HepG2 (cell line): ENCODE data around the gene MSI2. TPM values are rescaled to one million over a fixed set of nuclear protein-coding genes. Genes with fewer than 3 reads are reported as not detected.

Experiments
- ATF7 ChIP-seq, 2 experiments: fragments of 450-650 bp in 1 of 2; sonication (generic) in 1 of 2; formaldehyde crosslinking in 1 of 2; IDR thresholded peaks; 2 replicates each; pipeline versions ENCODE4 v1.4.0 to v1.6.1; 2016 to 2020; ENCODE audit warnings: antibody characterized with exemption in 1 of 2, mild to moderate bottlenecking in 1 of 2, missing genetic modification reagents in 1 of 2
- CBFB ChIP-seq: sonication (generic); formaldehyde crosslinking; IDR thresholded peaks from 2 replicates; pipeline ENCODE4 v1.4.0; 2020; ENCODE audit warnings: missing genetic modification reagents
- FOXO1 ChIP-seq: sonication (generic); formaldehyde crosslinking; IDR thresholded peaks from 2 replicates; pipeline ENCODE4 v1.4.0; 2020; ENCODE audit warnings: missing genetic modification reagents
- FOXP1 ChIP-seq, 2 experiments: fragments of 450-650 bp in 1 of 2; IDR thresholded peaks; 2 replicates each; pipeline ENCODE4 v1.6.1; 2017 to 2018; ENCODE audit warnings: antibody characterized with exemption in 1 of 2
- HDAC1 ChIP-seq: sonication (generic); formaldehyde crosslinking; IDR thresholded peaks from 2 replicates; pipeline ENCODE4 v1.5.1; 2020; ENCODE audit warnings: mild to moderate bottlenecking, missing genetic modification reagents
- IKZF4 ChIP-seq: sonication (generic); formaldehyde crosslinking; IDR thresholded peaks from 2 replicates; pipeline ENCODE4 v1.5.1; 2020; ENCODE audit warnings: borderline replicate concordance, mild to moderate bottlenecking, low read depth, missing genetic modification reagents; ENCODE audit errors: not compliant biosample characterization
- KDM5B ChIP-seq: sonication (generic); formaldehyde crosslinking; IDR thresholded peaks from 2 replicates; pipeline ENCODE4 v1.4.0; 2020; ENCODE audit warnings: missing genetic modification reagents, mild to moderate bottlenecking, borderline replicate concordance
- NFE2L1 ChIP-seq: sonication (generic); formaldehyde crosslinking; IDR thresholded peaks from 2 replicates; pipeline ENCODE4 v1.4.0; 2020; ENCODE audit warnings: missing genetic modification reagents, mild to moderate bottlenecking, borderline replicate concordance
- NR3C1 ChIP-seq: sonication (generic); formaldehyde crosslinking; IDR thresholded peaks from 2 replicates; pipeline ENCODE4 v1.4.0; 2020; ENCODE audit warnings: missing genetic modification reagents
- RAD51 ChIP-seq: fragments of 450-650 bp; IDR thresholded peaks from 2 replicates; pipeline ENCODE4 v1.6.1; 2016; ENCODE audit warnings: borderline replicate concordance
- ZFP62 ChIP-seq: sonication (generic); formaldehyde crosslinking; IDR thresholded peaks from 2 replicates; pipeline ENCODE4 v1.4.0; 2020; ENCODE audit warnings: missing genetic modification reagents
- ZHX1 ChIP-seq: sonication (generic); formaldehyde crosslinking; IDR thresholded peaks from 2 replicates; pipeline ENCODE4 v1.8.1; 2022; ENCODE audit warnings: low read depth, mild to moderate bottlenecking, missing genetic modification reagents
- ZKSCAN1 ChIP-seq: fragments of 150-350 bp; IDR thresholded peaks from 2 replicates; pipeline ENCODE4 v1.6.1; 2014; ENCODE audit warnings: low read length
- ZNF20 ChIP-seq: sonication (generic); formaldehyde crosslinking; IDR thresholded peaks from 2 replicates; pipeline ENCODE4 v1.4.0; 2020; ENCODE audit warnings: mild to moderate bottlenecking, moderate library complexity, missing genetic modification reagents
- ZNF282 ChIP-seq: fragments of 450-650 bp; IDR thresholded peaks from 2 replicates; pipeline ENCODE4 v1.6.1; 2018; ENCODE audit not compliant: partially characterized antibody
- ZNF296 ChIP-seq: sonication (generic); formaldehyde crosslinking; conservative IDR thresholded peaks from 2 replicates; pipeline ENCODE4 v1.5.0; 2020; ENCODE audit warnings: mild to moderate bottlenecking, missing genetic modification reagents
- ZNF451 ChIP-seq: sonication (generic); formaldehyde crosslinking; IDR thresholded peaks from 2 replicates; pipeline ENCODE4 v1.5.0; 2020; ENCODE audit warnings: mild to moderate bottlenecking, missing genetic modification reagents
- ZNF503 ChIP-seq: sonication (generic); formaldehyde crosslinking; IDR thresholded peaks from 2 replicates; pipeline ENCODE4 v1.4.0; 2020; ENCODE audit warnings: missing genetic modification reagents
- ZNF615 ChIP-seq: sonication (generic); formaldehyde crosslinking; IDR thresholded peaks from 2 replicates; pipeline ENCODE4 v1.5.0; 2020; ENCODE audit warnings: mild to moderate bottlenecking, missing genetic modification reagents, borderline replicate concordance
- ZNF660 ChIP-seq: sonication (generic); formaldehyde crosslinking; IDR thresholded peaks from 2 replicates; pipeline ENCODE4 v1.5.1; 2020; ENCODE audit warnings: mild to moderate bottlenecking, low read depth, missing genetic modification reagents, borderline replicate concordance
- ZNF790 ChIP-seq: sonication (generic); formaldehyde crosslinking; IDR thresholded peaks from 2 replicates; pipeline ENCODE4 v1.8.0; 2022; ENCODE audit warnings: missing genetic modification reagents, mild to moderate bottlenecking, borderline replicate concordance
- polyA plus RNA-seq, 8 experiments: library from polyadenylated mRNA; depleted of rRNA in 3 of 8; stranded (reverse) in 7 of 8; unstranded in 1 of 8; fragments of >200 nt; fragmentation: Illumina TruSeq in 4 of 8; extraction: Trizol in 4 of 8; gene quantifications; 2 replicates each; pipeline versions ENCODE4 v1.2.1 to v1.2.3, GENCODE V29; 2011 to 2016; ENCODE audit warnings: low read depth in 4 of 8, missing spikeins in 1 of 8, mixed read lengths in 1 of 8; ENCODE audit not compliant: insufficient read depth in 1 of 8
- total RNA-seq, 5 experiments: library from RNA; depleted of rRNA; stranded (reverse); fragments of >200 nt; fragmentation: Illumina TruSeq; extraction: Trizol; gene quantifications; 2 replicates each; pipeline ENCODE4 v1.2.3, GENCODE V29; 2016; ENCODE audit warnings: low read depth in 1 of 5
- TF ChIP-seq, protein P1 (sequence below): sonication (generic); formaldehyde crosslinking; IDR thresholded peaks from 2 replicates; pipeline ENCODE4 v1.4.0; 2020; ENCODE audit warnings: missing genetic modification reagents
- TF ChIP-seq, protein P2 (sequence below): sonication (generic); formaldehyde crosslinking; IDR thresholded peaks from 2 replicates; pipeline ENCODE4 v1.4.0; 2020; ENCODE audit warnings: mild to moderate bottlenecking, missing genetic modification reagents

MSI2 gene
- total and polyA plus RNA-seq, 2 of the 13 experiments (the other 11 are each of a cell fraction or from before 2014, with no cell fraction given): 77.5 to 78.4 TPM

DNA sequence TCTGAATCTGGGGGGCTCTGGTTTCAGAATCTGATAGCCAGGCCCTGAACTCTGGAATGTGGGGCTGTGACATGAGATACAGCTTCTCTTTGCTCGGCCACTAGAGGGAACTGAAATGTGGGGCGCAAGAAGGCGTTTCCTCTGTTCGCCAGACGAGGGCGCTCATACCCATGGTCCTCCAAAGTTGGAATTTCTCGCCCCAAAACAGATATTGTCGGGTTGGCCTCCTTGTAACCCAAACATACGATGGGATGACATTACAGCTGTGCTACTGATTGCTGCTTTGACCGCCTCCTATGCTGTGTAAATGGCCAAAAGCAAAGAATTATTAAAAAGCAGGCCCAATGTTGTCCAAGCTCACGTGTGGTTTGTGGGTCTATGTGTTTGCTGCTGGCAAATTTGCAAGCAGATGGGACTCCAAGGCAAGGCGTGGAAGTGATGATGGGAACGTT, 13.1 kb upstream of the MSI2 start (continued):
- TF ChIP-seq ZNF790 (CRISPR knock-in tag): no peak
- TF ChIP-seq HDAC1 (CRISPR knock-in tag): peak; percentile 53; the same call in 1 of the 2 replicates
- TF ChIP-seq ZNF615 (CRISPR knock-in tag): no peak
- TF ChIP-seq ZNF660 (CRISPR knock-in tag): no peak
- TF ChIP-seq KDM5B (CRISPR knock-in tag): peak; percentile 60; the same call in 1 of the 2 replicates
- peak; percentile 77; the same call in 1 of the 2 replicates for TF ChIP-seq ZNF451 (CRISPR knock-in tag)
- TF ChIP-seq ZKSCAN1: no peak
- TF ChIP-seq ZNF20 (CRISPR knock-in tag): no peak
- TF ChIP-seq FOXO1 (CRISPR knock-in tag): 0 out of 2 replicates have a peak, but pooled peaks have one; percentile 25
- TF ChIP-seq ZFP62: no peak
- TF ChIP-seq NR3C1 (CRISPR knock-in tag): no peak
- TF ChIP-seq NFE2L1 (CRISPR knock-in tag): no peak
- TF ChIP-seq CBFB (CRISPR knock-in tag): 0 out of 2 replicates have a peak, but pooled peaks have one; percentile 39
- TF ChIP-seq FOXP1 (IDR thresholded peaks at IDR 0.05): no peak
- peak; percentile 14; the same call in 1 of the 2 replicates for TF ChIP-seq FOXP1 (CRISPR knock-in tag; IDR thresholded peaks at IDR 0.05)
- no peak for TF ChIP-seq ZHX1 (CRISPR knock-in tag)
- TF ChIP-seq, protein P1, sequence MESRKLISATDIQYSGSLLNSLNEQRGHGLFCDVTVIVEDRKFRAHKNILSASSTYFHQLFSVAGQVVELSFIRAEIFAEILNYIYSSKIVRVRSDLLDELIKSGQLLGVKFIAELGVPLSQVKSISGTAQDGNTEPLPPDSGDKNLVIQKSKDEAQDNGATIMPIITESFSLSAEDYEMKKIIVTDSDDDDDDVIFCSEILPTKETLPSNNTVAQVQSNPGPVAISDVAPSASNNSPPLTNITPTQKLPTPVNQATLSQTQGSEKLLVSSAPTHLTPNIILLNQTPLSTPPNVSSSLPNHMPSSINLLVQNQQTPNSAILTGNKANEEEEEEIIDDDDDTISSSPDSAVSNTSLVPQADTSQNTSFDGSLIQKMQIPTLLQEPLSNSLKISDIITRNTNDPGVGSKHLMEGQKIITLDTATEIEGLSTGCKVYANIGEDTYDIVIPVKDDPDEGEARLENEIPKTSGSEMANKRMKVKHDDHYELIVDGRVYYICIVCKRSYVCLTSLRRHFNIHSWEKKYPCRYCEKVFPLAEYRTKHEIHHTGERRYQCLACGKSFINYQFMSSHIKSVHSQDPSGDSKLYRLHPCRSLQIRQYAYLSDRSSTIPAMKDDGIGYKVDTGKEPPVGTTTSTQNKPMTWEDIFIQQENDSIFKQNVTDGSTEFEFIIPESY (CRISPR knock-in tag): peak; percentile 77
- TF ChIP-seq ZNF296 (CRISPR knock-in tag): no peak
- TF ChIP-seq, protein P2, sequence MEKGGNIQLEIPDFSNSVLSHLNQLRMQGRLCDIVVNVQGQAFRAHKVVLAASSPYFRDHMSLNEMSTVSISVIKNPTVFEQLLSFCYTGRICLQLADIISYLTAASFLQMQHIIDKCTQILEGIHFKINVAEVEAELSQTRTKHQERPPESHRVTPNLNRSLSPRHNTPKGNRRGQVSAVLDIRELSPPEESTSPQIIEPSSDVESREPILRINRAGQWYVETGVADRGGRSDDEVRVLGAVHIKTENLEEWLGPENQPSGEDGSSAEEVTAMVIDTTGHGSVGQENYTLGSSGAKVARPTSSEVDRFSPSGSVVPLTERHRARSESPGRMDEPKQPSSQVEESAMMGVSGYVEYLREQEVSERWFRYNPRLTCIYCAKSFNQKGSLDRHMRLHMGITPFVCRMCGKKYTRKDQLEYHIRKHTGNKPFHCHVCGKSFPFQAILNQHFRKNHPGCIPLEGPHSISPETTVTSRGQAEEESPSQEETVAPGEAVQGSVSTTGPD: no peak
- TF ChIP-seq ZNF282: no peak
- no peak for TF ChIP-seq IKZF4 (CRISPR knock-in tag)
- no peak for TF ChIP-seq ATF7 (IDR thresholded peaks at IDR 0.05)
- TF ChIP-seq ATF7 (CRISPR knock-in tag; IDR thresholded peaks at IDR 0.05): no peak
- TF ChIP-seq RAD51: no peak
- TF ChIP-seq ZNF503 (CRISPR knock-in tag): no peak
